Activated CD4-positive, alpha-beta T cell treated with anti-CD3 and anti-CD28 coated beads for 1 hour (primary cell): ENCODE results near the gene NGRN.

ENCODE experiments used
- DNase-seq: peaks from one replicate; pipeline ENCODE4 v3.0.0-alpha.2; 2020

The NGRN gene

GRCh38 chr15:90320062-90320884, 54.8 kb downstream of the NGRN start:
- DNase-seq = peak; percentile 50

- DNase-seq = no peak
These were observed 55.4 kb downstream of the NGRN start for GRCh38 chr15:90320885-90321278.
